H1 (cell line): ENCODE results near the gene ADGRV1. TPM values are rescaled to one million over a fixed set of nuclear protein-coding genes. Genes with fewer than 3 reads are reported as not detected.

ENCODE experiments used
- ATF3 ChIP-seq: IDR thresholded peaks from 2 replicates; pipeline ENCODE4 v1.6.1; 2011; ENCODE audit warnings: low read depth, mild to moderate bottlenecking, low read length; ENCODE audit not compliant: insufficient read depth
- POLR2A ChIP-seq, 2 experiments: IDR thresholded peaks; 1 replicate in 1 of 2; 2 replicates in 1 of 2; pipeline ENCODE4 v1.6.1; 2011; ENCODE audit warnings: low read depth in 2 of 2, low read length in 2 of 2, mild to moderate bottlenecking in 2 of 2; ENCODE audit errors: control extremely low read depth in 1 of 2
- RNF2 ChIP-seq: fragments of 200-900, 300-1000 bp; sonication (generic); IDR thresholded peaks from 2 replicates; pipeline ENCODE4 v1.7.1; 2016; ENCODE audit warnings: borderline replicate concordance, low read depth, mild to moderate bottlenecking, antibody characterized with exemption, low read length; ENCODE audit not compliant: poor library complexity, severe bottlenecking; ENCODE audit errors: missing control alignments
- SIN3A ChIP-seq, 2 experiments: IDR thresholded peaks in 1 of 2; conservative IDR thresholded peaks in 1 of 2; 2 replicates each; pipeline ENCODE4 v1.6.1; 2011 to 2012; ENCODE audit warnings: low read length in 2 of 2, improper control_type of control experiment in 1 of 2, low read depth in 1 of 2, mild to moderate bottlenecking in 1 of 2
- TAF7 ChIP-seq: optimal IDR thresholded peaks from 2 replicates; pipeline ENCODE3; 2011; ENCODE audit warnings: low read depth, mild to moderate bottlenecking, inconsistent platforms, low read length, moderate library complexity, borderline replicate concordance
- polyA plus RNA-seq, 7 experiments: library from polyadenylated mRNA; depleted of rRNA in 3 of 7; stranded (reverse) in 5 of 7; unstranded in 2 of 7; fragments of >200 nt in 5 of 7; fragments of 200-250 nt in 2 of 7; gene quantifications; 1 replicate in 5 of 7; 2 replicates in 1 of 7; 4 replicates in 1 of 7; pipeline versions ENCODE4 v1.2.1 to v1.2.3, GENCODE V29; 2011 to 2013; ENCODE audit warnings: missing spikeins in 2 of 7, mixed read lengths in 2 of 7
- total RNA-seq: library from RNA; stranded (reverse); fragmentation: NEBNext Ultra II Directional; extraction: Animal tissue kit (Norgen Biotek cat#: 25700); gene quantifications from 2 replicates; pipeline ENCODE4 v1.2.1, GENCODE V29; 2021

ADGRV1 gene
- total and polyA plus RNA-seq, 2 of the 8 experiments (the other 6 are each of a cell fraction or from before 2014, with no cell fraction given): 53.1 to 62.2 TPM

GRCh38 chr5:91006713-91007112 is 448.1 kb downstream of the ADGRV1 start (continued):
- no peak for TF ChIP-seq ATF3
- TF ChIP-seq SIN3A (conservative IDR thresholded peaks at IDR 0.05 in 1 of 2, IDR thresholded peaks at IDR 0.05 in 1 of 2; ENCODE audit: low read depth in 1 of 2, low read length in 2 of 2): no peak
- no peak for TF ChIP-seq POLR2A (IDR thresholded peaks at IDR 0.05; ENCODE audit: control extremely low read depth in 1 of 2, low read depth in 2 of 2, low read length in 2 of 2)
- TF ChIP-seq TAF7: no peak
- TF ChIP-seq RNF2: no peak
- TF ChIP-seq, all 59 proteins: peak for 0
